Measurements from ENCODE around the gene CHRNB1.

CHRNB1 gene

GRCh38 chr17:7465597-7466275 is 20.9 kb downstream of the CHRNB1 start:
- TF ChIP-seq, protein P1, sequence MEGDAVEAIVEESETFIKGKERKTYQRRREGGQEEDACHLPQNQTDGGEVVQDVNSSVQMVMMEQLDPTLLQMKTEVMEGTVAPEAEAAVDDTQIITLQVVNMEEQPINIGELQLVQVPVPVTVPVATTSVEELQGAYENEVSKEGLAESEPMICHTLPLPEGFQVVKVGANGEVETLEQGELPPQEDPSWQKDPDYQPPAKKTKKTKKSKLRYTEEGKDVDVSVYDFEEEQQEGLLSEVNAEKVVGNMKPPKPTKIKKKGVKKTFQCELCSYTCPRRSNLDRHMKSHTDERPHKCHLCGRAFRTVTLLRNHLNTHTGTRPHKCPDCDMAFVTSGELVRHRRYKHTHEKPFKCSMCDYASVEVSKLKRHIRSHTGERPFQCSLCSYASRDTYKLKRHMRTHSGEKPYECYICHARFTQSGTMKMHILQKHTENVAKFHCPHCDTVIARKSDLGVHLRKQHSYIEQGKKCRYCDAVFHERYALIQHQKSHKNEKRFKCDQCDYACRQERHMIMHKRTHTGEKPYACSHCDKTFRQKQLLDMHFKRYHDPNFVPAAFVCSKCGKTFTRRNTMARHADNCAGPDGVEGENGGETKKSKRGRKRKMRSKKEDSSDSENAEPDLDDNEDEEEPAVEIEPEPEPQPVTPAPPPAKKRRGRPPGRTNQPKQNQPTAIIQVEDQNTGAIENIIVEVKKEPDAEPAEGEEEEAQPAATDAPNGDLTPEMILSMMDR (IDR thresholded peaks at IDR 0.05): no peak
- Mint-ChIP-seq H3K36me3 (ENCODE audit: low read depth) (peaks cover 22% of the 10 kb centered on the region), H3K27me3 (ENCODE audit: low read depth, poor library complexity) (peaks cover 2% of the 10 kb centered on the region), H3K27ac (peak overlapping the region; percentile 15), H3K9me3 (no peaks in the 10 kb centered on the region), H3K4me1 (peaks cover 44% of the 10 kb centered on the region), H3K4me3 (no peak overlapping the region)
- no peak for DNase-seq

- DNase-seq: no peak
- Mint-ChIP-seq H3K4me3 (no peak overlapping the region), H3K4me1 (peaks cover 40% of the 10 kb centered on the region), H3K9me3 (no peaks in the 10 kb centered on the region), H3K27ac (peak overlapping the region; percentile 29), H3K27me3 (ENCODE audit: low read depth, poor library complexity) (peaks cover 2% of the 10 kb centered on the region), H3K36me3 (ENCODE audit: low read depth) (peaks cover 18% of the 10 kb centered on the region)
- TF ChIP-seq, protein P1 (IDR thresholded peaks at IDR 0.05): no peak
These were observed 21.4 kb downstream of the CHRNB1 start for GRCh38 chr17:7466318-7466638.

DNA sequence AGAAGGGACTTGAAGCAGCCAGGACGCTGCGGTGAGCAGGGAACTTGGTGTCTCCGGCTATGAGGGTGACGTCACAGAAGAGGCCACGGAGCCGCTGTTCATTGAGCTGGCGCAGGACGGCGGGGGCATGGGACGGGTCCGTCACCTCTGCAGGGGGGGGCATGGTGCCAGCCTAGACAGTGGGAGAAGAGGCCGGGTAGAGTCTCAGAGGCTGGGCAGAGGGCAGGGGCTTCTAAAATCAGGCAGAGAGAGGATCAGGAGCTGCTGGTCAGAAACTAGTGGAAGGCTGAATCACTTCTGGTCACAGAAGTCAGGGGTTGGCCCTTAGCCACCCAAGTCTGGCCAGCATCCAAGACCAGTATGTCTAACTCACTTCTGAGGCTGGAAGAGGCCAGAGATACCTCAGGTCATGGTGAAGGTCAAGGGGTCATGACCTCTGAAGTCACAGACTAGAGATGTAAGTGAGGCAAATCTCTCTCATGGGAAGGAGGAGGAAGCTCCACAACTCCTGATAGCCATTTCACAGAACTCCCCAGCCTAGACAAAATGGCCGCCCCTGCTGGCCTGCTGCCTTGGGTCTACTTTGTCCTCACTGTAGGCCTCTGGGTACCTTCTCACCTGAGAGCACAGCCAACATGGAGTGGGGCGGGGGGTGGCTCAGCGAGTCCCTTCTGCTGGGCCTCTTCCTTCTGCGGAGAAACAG is 21.9 kb downstream of the CHRNB1 start:
- Mint-ChIP-seq H3K9me3 (no peaks in the 10 kb centered on the region), H3K36me3 (ENCODE audit: low read depth) (peaks cover 15% of the 10 kb centered on the region), H3K27me3 (ENCODE audit: low read depth, poor library complexity) (peaks cover 2% of the 10 kb centered on the region), H3K4me1 (peaks cover 42% of the 10 kb centered on the region), H3K27ac (peak overlapping the region; percentile 71), H3K4me3 (no peak overlapping the region)
- DNase-seq: no peak
- TF ChIP-seq, protein P1 (IDR thresholded peaks at IDR 0.05): no peak

DNA sequence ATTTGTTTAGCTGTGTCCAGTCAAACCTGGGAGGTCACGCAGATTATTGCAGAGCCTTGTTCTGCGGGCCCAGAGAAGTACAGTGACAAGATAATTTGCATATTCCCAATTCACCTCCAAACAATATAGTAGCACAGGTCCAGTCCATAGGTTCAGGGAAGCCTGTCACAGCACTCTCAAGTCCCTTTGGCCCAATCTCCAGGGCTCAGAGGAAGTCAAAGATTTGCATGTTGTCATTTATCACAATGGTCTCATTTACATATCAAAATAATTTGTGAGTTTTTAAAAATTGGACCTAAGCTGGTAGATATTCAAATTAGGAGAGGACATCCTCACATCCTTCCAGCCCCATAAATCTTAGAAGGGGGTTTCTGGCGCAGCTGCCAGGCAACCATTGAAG is 22.6 kb downstream of the CHRNB1 start:
- Mint-ChIP-seq H3K27ac (peak overlapping the region; percentile 71), H3K4me3 (peak overlapping the region; percentile 20), H3K27me3 (ENCODE audit: low read depth, poor library complexity) (peaks cover 2% of the 10 kb centered on the region), H3K36me3 (ENCODE audit: low read depth) (peaks cover 15% of the 10 kb centered on the region), H3K9me3 (no peaks in the 10 kb centered on the region), H3K4me1 (peaks cover 44% of the 10 kb centered on the region)
- DNase-seq: no peak
- TF ChIP-seq, protein P1 (IDR thresholded peaks at IDR 0.05): no peak

DNA sequence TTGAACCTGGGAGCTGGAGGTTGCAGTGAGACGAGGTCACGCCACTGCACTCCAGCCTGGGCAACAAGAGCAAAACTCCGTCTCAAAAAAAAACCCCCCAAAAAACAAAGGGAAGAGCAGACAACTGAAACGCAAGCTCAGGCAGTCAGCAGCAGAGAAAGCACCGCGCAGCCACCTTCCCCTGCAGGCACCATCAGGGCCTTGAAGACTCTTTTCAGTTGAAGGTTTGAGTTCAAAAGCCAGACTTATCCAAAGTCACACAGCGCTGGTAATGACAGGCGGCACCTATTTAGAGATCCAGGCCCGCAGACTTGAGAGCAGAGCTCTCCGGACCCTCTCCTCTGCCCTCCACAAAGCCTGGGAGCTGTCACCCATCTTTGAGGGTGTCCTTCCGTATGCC is 23.4 kb downstream of the CHRNB1 start:
- H3K27me3 Mint-ChIP-seq (ENCODE audit: low read depth, poor library complexity): peaks cover 2% of the 10 kb centered on the region
- H3K4me1 Mint-ChIP-seq: peaks cover 44% of the 10 kb centered on the region
- TF ChIP-seq, protein P1 (IDR thresholded peaks at IDR 0.05): no peak
- peak overlapping the region; percentile 19 for H3K4me3 Mint-ChIP-seq
- peaks cover 15% of the 10 kb centered on the region for H3K36me3 Mint-ChIP-seq (ENCODE audit: low read depth)
- H3K27ac Mint-ChIP-seq: peak overlapping the region; percentile 90
- H3K9me3 Mint-ChIP-seq: no peaks in the 10 kb centered on the region
- no peak for DNase-seq

All from nephron progenitor cell (in vitro differentiated cells).